ENCODE measurements around the gene C2CD2. TPM values are rescaled to one million over a fixed set of nuclear protein-coding genes. Genes with fewer than 3 reads are reported as not detected.

The C2CD2 gene
- polyA plus RNA-seq, 1 donor (not counting 4 experiments of a cell fraction or from before 2014, with no cell fraction given): 39.9 TPM

GRCh38 chr21:41945982-41946381, 7.8 kb downstream of the C2CD2 start:
- no peak overlapping the region for H3K4me2 ChIP-seq (ENCODE audit: control insufficient read depth, extremely low read depth, insufficient read depth, low read depth, low read length)
- DNase-seq (ENCODE audit: low read depth, low spot score): no peak
- peaks cover 90% of the 10 kb centered on the region for H3K79me2 ChIP-seq (ENCODE audit: control insufficient read depth, insufficient read depth, low read length)
- H3K4me3 ChIP-seq (ENCODE audit: control insufficient read depth in 2 of 3, extremely low read depth in 1 of 3, insufficient read depth in 2 of 3, low read depth in 1 of 3, low read length in 3 of 3): no peak overlapping the region
- H3K27ac ChIP-seq (ENCODE audit: control insufficient read depth, insufficient read depth, low read length): no peak overlapping the region
- no peak for TF ChIP-seq EZH2 (IDR thresholded peaks at IDR 0.05; ENCODE audit: low read length)
- no peak for TF ChIP-seq CTCF (optimal IDR thresholded peaks at IDR 0.05 in 1 of 3, IDR thresholded peaks at IDR 0.05 in 1 of 3, conservative IDR thresholded peaks at IDR 0.05 in 1 of 3; ENCODE audit: extremely low read depth in 1 of 3, insufficient read depth in 2 of 3, low read length in 3 of 3)
- H3K9me3 ChIP-seq (ENCODE audit: control insufficient read depth, low read depth, low read length): no peaks in the 10 kb centered on the region
- dilution Hi-C loops (cut with MboI; ENCODE audit: extremely low pct_ligation_motif_present, low sequenced_read_pairs): no loop called here
- no peak for FAIRE-seq
- H3K27me3 ChIP-seq (ENCODE audit: control insufficient read depth, extremely low read depth, insufficient read depth, low read length): no peaks in the 10 kb centered on the region
- H3K36me3 ChIP-seq (ENCODE audit: control insufficient read depth in 2 of 2, extremely low read depth in 1 of 2, insufficient read depth in 2 of 2, low read length in 2 of 2): peaks cover 4 to 5% of the 10 kb centered on the region in 2 experiments
- H3K4me1 ChIP-seq (ENCODE audit: control insufficient read depth, extremely low read depth, insufficient read depth, low read length): no peaks in the 10 kb centered on the region
- peaks cover 2% of the 10 kb centered on the region for H4K20me1 ChIP-seq (ENCODE audit: control insufficient read depth, extremely low read depth, insufficient read depth, low read length)
- H3K9ac ChIP-seq (ENCODE audit: control insufficient read depth, extremely low read depth, insufficient read depth, low read length): no peak overlapping the region
- no peak overlapping the region for H2AFZ ChIP-seq (ENCODE audit: control insufficient read depth, low read length)
- H3K9me1 ChIP-seq (ENCODE audit: control insufficient read depth, extremely low read depth, insufficient read depth, low read length): no peaks in the 10 kb centered on the region

- no peaks in the 10 kb centered on the region for H3K27me3 ChIP-seq (ENCODE audit: control insufficient read depth, extremely low read depth, insufficient read depth, low read length)
- no peak overlapping the region for H3K4me3 ChIP-seq (ENCODE audit: control insufficient read depth in 2 of 3, extremely low read depth in 1 of 3, insufficient read depth in 2 of 3, low read depth in 1 of 3, low read length in 3 of 3)
- no peaks in the 10 kb centered on the region for H3K9me3 ChIP-seq (ENCODE audit: control insufficient read depth, low read depth, low read length)
- H4K20me1 ChIP-seq (ENCODE audit: control insufficient read depth, extremely low read depth, insufficient read depth, low read length): peaks cover 2% of the 10 kb centered on the region
- FAIRE-seq: no peak
- no peak overlapping the region for H3K27ac ChIP-seq (ENCODE audit: control insufficient read depth, insufficient read depth, low read length)
- H3K36me3 ChIP-seq (ENCODE audit: control insufficient read depth in 2 of 2, extremely low read depth in 1 of 2, insufficient read depth in 2 of 2, low read length in 2 of 2): peaks cover 9 to 10% of the 10 kb centered on the region in 2 experiments
- dilution Hi-C loops (cut with MboI; ENCODE audit: extremely low pct_ligation_motif_present, low sequenced_read_pairs): no loop called here
- H3K4me1 ChIP-seq (ENCODE audit: control insufficient read depth, extremely low read depth, insufficient read depth, low read length): no peaks in the 10 kb centered on the region
- H3K9me1 ChIP-seq (ENCODE audit: control insufficient read depth, extremely low read depth, insufficient read depth, low read length): no peaks in the 10 kb centered on the region
- H3K4me2 ChIP-seq (ENCODE audit: control insufficient read depth, extremely low read depth, insufficient read depth, low read depth, low read length): no peak overlapping the region
- H3K9ac ChIP-seq (ENCODE audit: control insufficient read depth, extremely low read depth, insufficient read depth, low read length): no peak overlapping the region
- H3K79me2 ChIP-seq (ENCODE audit: control insufficient read depth, insufficient read depth, low read length): peaks cover 82% of the 10 kb centered on the region
- H2AFZ ChIP-seq (ENCODE audit: control insufficient read depth, low read length): no peak overlapping the region
- no peak for TF ChIP-seq EZH2 (IDR thresholded peaks at IDR 0.05; ENCODE audit: low read length)
- no peak for TF ChIP-seq CTCF (optimal IDR thresholded peaks at IDR 0.05 in 1 of 3, IDR thresholded peaks at IDR 0.05 in 1 of 3, conservative IDR thresholded peaks at IDR 0.05 in 1 of 3; ENCODE audit: extremely low read depth in 1 of 3, insufficient read depth in 2 of 3, low read length in 3 of 3)
- DNase-seq (ENCODE audit: low read depth, low spot score): no peak
These were observed 10.0 kb downstream of the C2CD2 start for GRCh38 chr21:41943851-41944250.
